IMR-90 (cell line): ENCODE measurements around the gene MTMR3. TPM values are rescaled to one million over a fixed set of nuclear protein-coding genes. Genes with fewer than 3 reads are reported as not detected.
A peak's percentile ranks its signal among the peaks of the same experiment; 100 is the strongest.

Experiments used
- ATAC-seq: fragments of 200-7000 bp; cut with Tn5 transposase; 2 replicates; pipeline ENCODE4 v1.9.1; 2020; ENCODE audit warnings: low read depth, mild to moderate bottlenecking, moderate library complexity
- BruUV-seq: library from RNA; stranded (reverse); fragments of 400-500 nt; replicated peaks from 2 replicates; lab custom pipeline; 2021; lab: Mats Ljungman, UMichigan
- CTCF ChIA-PET: fragments of 300-600 bp; formaldehyde crosslinking; extraction: SDS; loops from one replicate; lab custom pipeline; 2021; ENCODE audit warnings: antibody characterized with exemption; lab: Yijun Ruan, JAX
- POLR2A ChIA-PET: fragments of 300-600 bp; sonication (Branson Sonifier 250); formaldehyde crosslinking; loops from one replicate; lab custom pipeline; 2022; ENCODE audit warnings: antibody characterized with exemption; ENCODE audit not compliant: unreplicated experiment; lab: Charles Lee
- DNase-seq: peaks from one replicate; pipeline ENCODE4 v3.0.0; 2013
- H2AFZ ChIP-seq: replicated peaks from 2 replicates; pipeline ENCODE3; 2013; ENCODE audit warnings: low read length, mild to moderate bottlenecking; ENCODE audit not compliant: poor library complexity
- H2AK5ac ChIP-seq: 2 replicates; pipeline ENCODE4 v1.6.1; 2013; ENCODE audit warnings: low read depth, low read length, inconsistent platforms
- H2AK9ac ChIP-seq: replicated peaks from 2 replicates; pipeline ENCODE3; 2013; ENCODE audit warnings: mild to moderate bottlenecking, low read depth, low read length, moderate library complexity; ENCODE audit not compliant: poor library complexity
- H2BK120ac ChIP-seq: 2 replicates; pipeline ENCODE4 v1.6.1; 2013; ENCODE audit warnings: low read depth, low read length, inconsistent platforms
- H2BK15ac ChIP-seq: 3 replicates; pipeline ENCODE4 v1.6.1; 2013; ENCODE audit warnings: low read depth, low read length, inconsistent platforms
- H2BK20ac ChIP-seq: 2 replicates; pipeline ENCODE4 v1.6.1; 2013; ENCODE audit warnings: low read depth, mild to moderate bottlenecking, inconsistent platforms, low read length, moderate library complexity
- H2BK5ac ChIP-seq: 2 replicates; pipeline ENCODE4 v1.6.1; 2013; ENCODE audit warnings: mild to moderate bottlenecking, low read depth, low read length, inconsistent platforms; ENCODE audit not compliant: poor library complexity, severe bottlenecking
- H3K14ac ChIP-seq: replicated peaks from 2 replicates; pipeline ENCODE4 v1.6.1; 2013; ENCODE audit warnings: low read depth, low read length, inconsistent platforms
- H3K18ac ChIP-seq: 2 replicates; pipeline ENCODE4 v1.6.1; 2013; ENCODE audit warnings: low read depth, low read length, control low read depth
- H3K23ac ChIP-seq: 2 replicates; pipeline ENCODE4 v1.6.1; 2013; ENCODE audit warnings: low read depth, low read length, inconsistent platforms
- H3K27ac ChIP-seq: 2 replicates; pipeline ENCODE4 v1.5.1; 2013; ENCODE audit warnings: mild to moderate bottlenecking, control low read depth, low read length; ENCODE audit not compliant: insufficient read depth
- H3K27me3 ChIP-seq: 2 replicates; pipeline ENCODE4 v1.6.1; 2013; ENCODE audit warnings: low read length; ENCODE audit not compliant: control insufficient read depth, insufficient read depth
- H3K36me3 ChIP-seq: 2 replicates; pipeline ENCODE4 v1.6.1; 2013; ENCODE audit warnings: low read length, mixed read lengths; ENCODE audit not compliant: control insufficient read depth, insufficient read depth
- H3K4ac ChIP-seq: 2 replicates; pipeline ENCODE4 v1.6.1; 2013; ENCODE audit warnings: low read depth, low read length, inconsistent platforms
- H3K4me1 ChIP-seq: 2 replicates; pipeline ENCODE4 v1.6.1; 2013; ENCODE audit warnings: low read length, mixed read lengths; ENCODE audit not compliant: control insufficient read depth, insufficient read depth
- H3K4me2 ChIP-seq: 2 replicates; pipeline ENCODE4 v1.6.1; 2013; ENCODE audit warnings: low read depth, mild to moderate bottlenecking, control low read depth, low read length, moderate library complexity
- H3K4me3 ChIP-seq: 2 replicates; pipeline ENCODE4 v1.5.1; 2013; ENCODE audit warnings: low read depth, mild to moderate bottlenecking, control low read depth, low read length, moderate library complexity; ENCODE audit not compliant: insufficient read depth
- H3K56ac ChIP-seq: 2 replicates; pipeline ENCODE4 v1.6.1; 2013; ENCODE audit warnings: low read length, inconsistent platforms; ENCODE audit not compliant: insufficient read depth; ENCODE audit errors: extremely low read depth
- H3K79me1 ChIP-seq, 2 experiments: 2 replicates each; pipeline ENCODE4 v1.6.1; 2013; ENCODE audit warnings: low read length in 2 of 2, inconsistent platforms in 1 of 2, low read depth in 1 of 2
- H3K9ac ChIP-seq: 2 replicates; pipeline ENCODE4 v1.6.1; 2013; ENCODE audit warnings: low read depth, low read length, control low read depth
- H3K9me1 ChIP-seq: 2 replicates; pipeline ENCODE4 v1.6.1; 2013; ENCODE audit warnings: low read length, inconsistent platforms; ENCODE audit not compliant: insufficient read depth
- H3K9me3 ChIP-seq: 2 replicates; pipeline ENCODE4 v1.6.1; 2013; ENCODE audit warnings: low read length; ENCODE audit not compliant: control insufficient read depth, insufficient read depth
- H4K20me1 ChIP-seq: 2 replicates; pipeline ENCODE4 v1.6.1; 2013; ENCODE audit warnings: low read length, inconsistent platforms; ENCODE audit not compliant: insufficient read depth
- H4K5ac ChIP-seq: 2 replicates; pipeline ENCODE4 v1.6.1; 2013; ENCODE audit warnings: mild to moderate bottlenecking, low read depth, low read length, control low read depth
- H4K8ac ChIP-seq, 2 experiments: 2 replicates each; pipeline ENCODE4 v1.6.1; 2013; ENCODE audit warnings: low read depth in 2 of 2, low read length in 2 of 2, control low read depth in 1 of 2, inconsistent platforms in 1 of 2
- H4K91ac ChIP-seq: 2 replicates; pipeline ENCODE4 v1.6.1; 2013; ENCODE audit warnings: low read depth, low read length, inconsistent platforms; ENCODE audit not compliant: insufficient read depth
- CEBPB ChIP-seq: IDR thresholded peaks from 2 replicates; pipeline ENCODE4 v1.6.1; 2012; ENCODE audit warnings: low read depth, low read length, improper control_type of control experiment
- MAFK ChIP-seq: IDR thresholded peaks from 2 replicates; pipeline ENCODE4 v1.6.1; 2012; ENCODE audit warnings: low read depth, low read length, improper control_type of control experiment
- WGBS, 2 experiments: methylation state at CpG; one replicate each; pipeline versions ENCODE4 v1.1.5 to v1.1.7; 2013; ENCODE audit warnings: missing lambda C conversion rate in 2 of 2; ENCODE audit not compliant: insufficient read length in 1 of 2; ENCODE audit errors: extremely low coverage in 2 of 2; 5-methylcytosine and 5-hydroxymethylcytosine counted together
- dilution Hi-C: fragments of 300-500 bp; cut with HindIII; formaldehyde crosslinking; loops from one replicate; pipeline ENCODE4 v1.14.3; 2018; ENCODE audit warnings: low sequenced_read_pairs; ENCODE audit not compliant: unreplicated experiment
- in situ Hi-C: fragments of 300-500 bp; cut with MboI; formaldehyde crosslinking; loops from 3 replicates; pipeline ENCODE4 v1.14.3; 2019; ENCODE audit warnings: low sequenced_read_pairs, inconsistent platforms, mixed read lengths
- intact Hi-C: fragments of 100-400 bp; cut with micrococcal nuclease; formaldehyde crosslinking; loops from 2 replicates; pipeline ENCODE4 v1.10.0; 2022
- polyA plus RNA-seq, 3 experiments: library from polyadenylated mRNA; depleted of rRNA; stranded (reverse); fragments of >200 nt; gene quantifications; 2 replicates each; pipeline ENCODE4 v1.2.3, GENCODE V29; 2012; ENCODE audit warnings: low replicate concordance in 1 of 3
- total RNA-seq: library from RNA; depleted of rRNA; stranded (reverse); fragments of >200 nt; gene quantifications from 2 replicates; pipeline ENCODE4 v1.2.3, GENCODE V29; 2012

The MTMR3 gene
- total and polyA plus RNA-seq, 2 of the 4 experiments (the other 2 are of a cell fraction) = 21.3 to 29.4 TPM

GRCh38 chr22:30015229-30015797, 132.3 kb downstream of the MTMR3 start:
- H2BK15ac ChIP-seq = peak overlapping the region; percentile 48; the same call in 1 of the 3 replicates
- H3K27me3 ChIP-seq = no peaks in the 10 kb centered on the region
- H2AFZ ChIP-seq = no peak overlapping the region
- ATAC-seq = no peak
- CTCF ChIA-PET = no interaction called here
- H3K27ac ChIP-seq = peak overlapping the region; percentile 47; the same call in 1 of the 2 replicates
- peak overlapping the region; percentile 86 for H2AK5ac ChIP-seq
- peak overlapping the region; percentile 69; the same call in 1 of the 2 replicates for H2BK20ac ChIP-seq
- H3K56ac ChIP-seq = peak overlapping the region; percentile 38; the same call in 1 of the 2 replicates
- intact Hi-C loops (no loop called here), in situ Hi-C loops (no loop called here), dilution Hi-C loops (no loop called here)
- H4K5ac ChIP-seq = no peak overlapping the region
- peaks cover 0 to 48% of the 10 kb centered on the region in 2 experiments; a peak in 2 of 4 replicates for H3K79me1 ChIP-seq
- no peak overlapping the region for H3K4me2 ChIP-seq
- WGBS, 2 experiments = no CpG with 5 or more reads among the region's 3 CpGs
- no peaks in the 10 kb centered on the region for H3K9me3 ChIP-seq
- no TSS peak for BruUV-seq
- POLR2A ChIA-PET = no interaction called here
- peaks cover 42% of the 10 kb centered on the region for H3K9me1 ChIP-seq
- H3K18ac ChIP-seq = no peak overlapping the region; the same call in 1 of the 2 replicates
- peaks cover 16% of the 10 kb centered on the region; the same call in 1 of the 2 replicates for H4K20me1 ChIP-seq
- H4K91ac ChIP-seq = peak overlapping the region; percentile 69; the same call in 1 of the 2 replicates
- H2BK5ac ChIP-seq = peak overlapping the region; percentile 73
- no peak for TF ChIP-seq MAFK
- peak; percentile 56; the same call in 1 of the 2 replicates for TF ChIP-seq CEBPB
- H2BK120ac ChIP-seq = peak overlapping the region; percentile 41
- H3K14ac ChIP-seq = 0 out of 2 replicates have a peak overlapping the region, but pooled peaks have one; percentile 28
- H3K4me3 ChIP-seq = no peak overlapping the region
- H2AK9ac ChIP-seq = no peak overlapping the region
- H3K9ac ChIP-seq = no peak overlapping the region
- peak overlapping the region; percentile 76 for H3K4ac ChIP-seq
- peaks cover 48% of the 10 kb centered on the region for H3K36me3 ChIP-seq
- peaks cover 23% of the 10 kb centered on the region for H3K4me1 ChIP-seq
- peak; percentile 60 for DNase-seq
- peak overlapping the region in 1 of 2 experiments; percentile 67; a peak in 2 of 4 replicates for H4K8ac ChIP-seq
- peak overlapping the region; percentile 55; the same call in 1 of the 2 replicates for H3K23ac ChIP-seq
